Measurements from ENCODE around the gene ATXN3L. TPM values are rescaled to one million over a fixed set of nuclear protein-coding genes. Genes with fewer than 3 reads are reported as not detected.
"Not testable (repeated sequence)": the region's sequence is repeated elsewhere in the genome, so short reads cannot be mapped to it uniquely, and the experiment has no call there.

The ATXN3L gene
- total and polyA plus RNA-seq, 12 donors: not detected

DNA sequence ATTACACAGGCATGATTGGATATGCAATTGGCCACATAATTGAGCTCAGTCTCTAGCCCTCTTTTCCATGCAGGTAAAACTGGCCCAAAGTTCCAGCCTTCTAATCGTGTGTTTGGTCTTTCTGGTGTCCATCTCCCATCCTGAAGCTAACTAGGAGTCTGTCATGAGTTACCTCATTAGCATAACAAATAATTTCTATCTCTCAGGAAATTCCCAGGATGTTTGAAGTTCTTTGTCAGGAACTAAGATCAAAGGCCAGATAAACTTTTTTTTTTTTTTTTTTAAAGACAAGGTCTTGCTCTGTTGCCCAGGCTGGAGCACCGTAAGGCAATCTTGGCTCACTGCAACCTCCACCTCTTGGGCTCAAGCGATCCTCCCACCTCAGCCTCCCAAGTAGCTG lies 15.8 kb downstream of the ATXN3L start:
- H3K27me3 ChIP-seq: peaks cover 0 to 59% (median 0%) of the 10 kb centered on the region in 7 donors
- no peaks in the 10 kb centered on the region for H3K36me3 ChIP-seq
- intact Hi-C loops (cut with DNase I): loop anchor here in 1 of 10 donors (2.0 kb wide), 1 partner anchor 23 kb away; no protein-coding TSS in a partner anchor
- ATAC-seq (no peak), DNase-seq (no peak)
- no peaks in the 10 kb centered on the region for H3K4me1 ChIP-seq
- H3K4me3 ChIP-seq: no peak overlapping the region
- TF ChIP-seq, protein P1, sequence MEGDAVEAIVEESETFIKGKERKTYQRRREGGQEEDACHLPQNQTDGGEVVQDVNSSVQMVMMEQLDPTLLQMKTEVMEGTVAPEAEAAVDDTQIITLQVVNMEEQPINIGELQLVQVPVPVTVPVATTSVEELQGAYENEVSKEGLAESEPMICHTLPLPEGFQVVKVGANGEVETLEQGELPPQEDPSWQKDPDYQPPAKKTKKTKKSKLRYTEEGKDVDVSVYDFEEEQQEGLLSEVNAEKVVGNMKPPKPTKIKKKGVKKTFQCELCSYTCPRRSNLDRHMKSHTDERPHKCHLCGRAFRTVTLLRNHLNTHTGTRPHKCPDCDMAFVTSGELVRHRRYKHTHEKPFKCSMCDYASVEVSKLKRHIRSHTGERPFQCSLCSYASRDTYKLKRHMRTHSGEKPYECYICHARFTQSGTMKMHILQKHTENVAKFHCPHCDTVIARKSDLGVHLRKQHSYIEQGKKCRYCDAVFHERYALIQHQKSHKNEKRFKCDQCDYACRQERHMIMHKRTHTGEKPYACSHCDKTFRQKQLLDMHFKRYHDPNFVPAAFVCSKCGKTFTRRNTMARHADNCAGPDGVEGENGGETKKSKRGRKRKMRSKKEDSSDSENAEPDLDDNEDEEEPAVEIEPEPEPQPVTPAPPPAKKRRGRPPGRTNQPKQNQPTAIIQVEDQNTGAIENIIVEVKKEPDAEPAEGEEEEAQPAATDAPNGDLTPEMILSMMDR (IDR thresholded peaks at IDR 0.05): no peak
- 73 to 84% methylated on average over 3 of the region's 3 CpGs for WGBS, 2 donors
- no peak overlapping the region for H3K27ac ChIP-seq
- no peaks in the 10 kb centered on the region for H3K9me3 ChIP-seq

DNA sequence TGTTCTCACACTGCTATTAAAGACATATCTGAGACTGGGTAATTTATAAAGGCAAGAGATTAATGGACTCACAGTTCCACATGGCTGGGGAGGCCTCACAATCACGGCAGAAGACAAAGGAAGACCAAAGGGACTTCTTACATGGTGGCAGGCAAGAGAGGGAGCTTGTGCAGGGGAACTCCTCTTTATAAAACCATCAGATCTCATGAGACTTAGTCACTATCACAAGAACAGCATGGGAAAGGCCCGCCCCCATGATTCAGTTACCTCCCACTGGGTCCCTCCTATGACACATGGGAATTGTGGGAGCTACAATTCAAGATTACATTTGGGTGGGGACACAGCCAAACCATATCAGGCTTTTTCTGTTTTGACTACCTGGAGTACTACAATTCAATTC lies 16.6 kb downstream of the ATXN3L start:
- ATAC-seq; H3K27ac ChIP-seq; H3K4me1 ChIP-seq; H3K9me3 ChIP-seq; H3K36me3 ChIP-seq; H3K4me3 ChIP-seq; intact Hi-C loops (cut with DNase I); DNase-seq: not testable (repeated sequence)
- H3K27me3 ChIP-seq: peaks cover 0 to 54% (median 0%) of the 10 kb centered on the region in 7 donors
- 96 to 100% methylated on average over 2 of the region's 2 CpGs for WGBS, 2 donors

DNA sequence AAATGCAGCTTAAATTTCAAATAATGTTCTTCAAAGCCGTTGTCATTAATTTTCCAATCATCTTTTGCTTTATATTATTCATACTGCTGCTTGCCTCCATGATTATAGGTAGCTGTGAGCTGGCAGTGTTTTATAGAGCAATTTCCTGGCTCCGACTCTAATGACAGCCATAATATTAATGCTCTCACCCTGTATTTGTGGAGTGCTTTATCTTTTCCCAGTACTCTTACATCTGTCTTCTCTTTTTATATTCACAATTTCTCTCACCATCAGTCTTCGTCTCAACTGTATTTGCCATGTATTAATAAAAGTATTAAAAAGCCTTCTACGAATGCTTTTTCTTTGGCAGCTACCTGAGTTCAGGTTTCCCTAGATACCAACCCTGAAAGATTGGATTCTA lies 21.0 kb downstream of the ATXN3L start:
- ATAC-seq: no peak
- no peak overlapping the region for H3K4me3 ChIP-seq
- H3K27me3 ChIP-seq: peaks cover 0 to 37% (median 0%) of the 10 kb centered on the region in 7 donors
- WGBS, 2 donors: 91 to 97% methylated on average over 4 of the region's 4 CpGs
- no peak for DNase-seq
- H3K36me3 ChIP-seq: no peaks in the 10 kb centered on the region
- H3K9me3 ChIP-seq: no peaks in the 10 kb centered on the region
- H3K27ac ChIP-seq: no peak overlapping the region
- intact Hi-C loops (cut with DNase I): no loop called here
- TF ChIP-seq, protein P1 (IDR thresholded peaks at IDR 0.05): no peak
- H3K4me1 ChIP-seq: no peaks in the 10 kb centered on the region

DNA sequence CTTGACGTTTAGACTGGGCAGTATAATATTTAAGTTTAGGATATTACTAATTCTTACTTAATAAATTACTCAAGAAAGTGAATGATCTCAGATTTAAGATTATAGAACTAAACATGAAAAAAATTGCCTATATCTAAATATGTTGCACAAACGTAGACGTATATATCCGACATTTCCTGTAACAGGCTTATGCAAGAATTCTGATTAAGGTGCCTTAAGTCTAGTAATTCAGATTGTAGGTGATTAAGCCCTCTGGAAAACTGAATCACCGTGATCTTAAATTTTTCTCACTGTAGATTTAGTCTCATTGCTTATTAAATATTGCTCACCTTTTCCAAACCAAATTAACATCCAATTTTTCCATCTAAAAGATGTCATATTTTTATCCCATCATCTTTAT lies 24.0 kb downstream of the ATXN3L start:
- ATAC-seq: no peak

DNA sequence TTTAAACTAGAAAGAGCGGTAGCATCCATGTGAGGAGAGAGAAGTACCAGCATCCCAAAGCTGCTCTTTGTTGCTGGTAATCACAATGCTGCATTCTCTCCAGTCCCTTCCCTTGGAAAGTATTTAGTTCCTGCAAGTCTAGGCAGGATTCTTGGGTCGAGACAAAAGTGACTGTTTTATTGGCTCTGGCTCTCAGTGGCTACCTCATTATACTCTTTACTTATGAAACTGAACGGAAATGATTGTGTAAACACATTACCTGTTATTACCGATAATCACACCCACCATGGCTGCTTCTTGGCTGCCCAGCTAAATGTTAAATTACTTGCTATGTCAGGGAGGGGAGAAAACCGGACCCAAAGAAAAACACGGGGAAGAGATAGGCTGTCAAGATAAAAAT lies 26.2 kb downstream of the ATXN3L start:
- intact Hi-C loops (cut with DNase I): no loop called here
- Histone ChIP-seq H3K4me3 (no peak overlapping the region), H3K27ac (no peak overlapping the region), H3K36me3 (no peaks in the 10 kb centered on the region), H3K4me1 (no peaks in the 10 kb centered on the region), H3K27me3 (peaks cover 0 to 19% (median 0%) of the 10 kb centered on the region in 7 donors), H3K9me3 (no peaks in the 10 kb centered on the region)
- TF ChIP-seq, protein P1 (IDR thresholded peaks at IDR 0.05): no peak
- no peak for DNase-seq
- WGBS, 2 donors: 62 to 64% methylated on average over 6 of the region's 6 CpGs
- no peak for ATAC-seq

More for the DNA sequence above, 24.0 kb downstream of the ATXN3L start:
- H3K4me1 ChIP-seq: no peaks in the 10 kb centered on the region
- no peak overlapping the region for H3K4me3 ChIP-seq
- DNase-seq: no peak
- intact Hi-C loops (cut with DNase I): no loop called here
- H3K36me3 ChIP-seq: no peaks in the 10 kb centered on the region
- peaks cover 0 to 19% (median 0%) of the 10 kb centered on the region in 7 donors for H3K27me3 ChIP-seq
- WGBS, 2 donors: 92 to 93% methylated on average over 5 of the region's 5 CpGs
- TF ChIP-seq, protein P1 (IDR thresholded peaks at IDR 0.05): no peak
- no peaks in the 10 kb centered on the region for H3K9me3 ChIP-seq
- H3K27ac ChIP-seq: no peak overlapping the region

Data from heart right ventricle (tissue), 16 donors.